Left renal pelvis (tissue), 4 donors: ENCODE data around the gene SCN1A. TPM values are rescaled to one million over a fixed set of nuclear protein-coding genes. Genes with fewer than 3 reads are reported as not detected.

Experiments used
- polyA plus RNA-seq, 4 donors: library from polyadenylated mRNA; unstranded; fragments of 120-200 nt; gene quantifications; one replicate each; pipeline ENCODE4 v1.2.1, GENCODE V29; 2013; ENCODE audit not compliant: insufficient read length in 4 of 4

Gene SCN1A
- polyA plus RNA-seq, 4 donors: 0.10 to 0.29 (median 0.13) TPM

Other genes with a start within 250 kb of the SCN1A start
- 10 to 100 TPM; 22.6 to 34.1 (median 26.3) TPM for gene TTC21B, start 174.2 kb downstream of the SCN1A start, polyA plus RNA-seq
- gene SCN9A, start 247.9 kb upstream of the SCN1A start, polyA plus RNA-seq: 1 to 10 TPM; 2.0 to 2.9 (median 2.3) TPM